AG10803 (cell line): ENCODE data around the gene TNS3.

Source experiments
- DNase-seq: peaks from one replicate; pipeline ENCODE4 v3.0.0; 2010; ENCODE audit warnings: low read depth
- H3K4me3 ChIP-seq: 2 replicates; pipeline ENCODE4 v1.5.1; 2011; ENCODE audit warnings: mild to moderate bottlenecking, low read length, control low read depth
- TF ChIP-seq, protein P1 (sequence below): conservative IDR thresholded peaks from 2 replicates; pipeline ENCODE4 v1.5.1; 2011; ENCODE audit warnings: mild to moderate bottlenecking, low read length, control low read depth, inconsistent platforms

The TNS3 gene

DNA sequence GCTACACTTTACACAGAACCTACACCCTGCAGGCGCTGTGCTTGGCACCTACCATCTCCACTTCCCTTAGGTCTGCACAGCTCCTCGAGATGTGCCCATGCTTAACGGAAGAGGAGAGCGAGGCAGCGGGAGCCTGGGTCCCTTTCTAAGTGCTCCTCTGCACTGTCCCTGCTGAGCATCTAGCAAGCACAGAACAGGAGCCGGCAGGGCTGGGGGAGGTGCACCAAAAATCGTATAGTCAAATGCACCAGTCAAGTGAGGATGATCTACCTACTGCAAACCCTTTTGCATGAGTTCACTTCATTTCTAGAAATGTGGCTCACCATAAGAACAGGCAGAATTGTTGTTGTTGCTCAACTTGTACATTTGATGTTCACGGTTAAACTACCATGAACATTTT is 267.7 kb downstream of the TNS3 start:
- no peak for DNase-seq
- no peak overlapping the region for H3K4me3 ChIP-seq
- TF ChIP-seq, protein P1, sequence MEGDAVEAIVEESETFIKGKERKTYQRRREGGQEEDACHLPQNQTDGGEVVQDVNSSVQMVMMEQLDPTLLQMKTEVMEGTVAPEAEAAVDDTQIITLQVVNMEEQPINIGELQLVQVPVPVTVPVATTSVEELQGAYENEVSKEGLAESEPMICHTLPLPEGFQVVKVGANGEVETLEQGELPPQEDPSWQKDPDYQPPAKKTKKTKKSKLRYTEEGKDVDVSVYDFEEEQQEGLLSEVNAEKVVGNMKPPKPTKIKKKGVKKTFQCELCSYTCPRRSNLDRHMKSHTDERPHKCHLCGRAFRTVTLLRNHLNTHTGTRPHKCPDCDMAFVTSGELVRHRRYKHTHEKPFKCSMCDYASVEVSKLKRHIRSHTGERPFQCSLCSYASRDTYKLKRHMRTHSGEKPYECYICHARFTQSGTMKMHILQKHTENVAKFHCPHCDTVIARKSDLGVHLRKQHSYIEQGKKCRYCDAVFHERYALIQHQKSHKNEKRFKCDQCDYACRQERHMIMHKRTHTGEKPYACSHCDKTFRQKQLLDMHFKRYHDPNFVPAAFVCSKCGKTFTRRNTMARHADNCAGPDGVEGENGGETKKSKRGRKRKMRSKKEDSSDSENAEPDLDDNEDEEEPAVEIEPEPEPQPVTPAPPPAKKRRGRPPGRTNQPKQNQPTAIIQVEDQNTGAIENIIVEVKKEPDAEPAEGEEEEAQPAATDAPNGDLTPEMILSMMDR: no peak

DNA sequence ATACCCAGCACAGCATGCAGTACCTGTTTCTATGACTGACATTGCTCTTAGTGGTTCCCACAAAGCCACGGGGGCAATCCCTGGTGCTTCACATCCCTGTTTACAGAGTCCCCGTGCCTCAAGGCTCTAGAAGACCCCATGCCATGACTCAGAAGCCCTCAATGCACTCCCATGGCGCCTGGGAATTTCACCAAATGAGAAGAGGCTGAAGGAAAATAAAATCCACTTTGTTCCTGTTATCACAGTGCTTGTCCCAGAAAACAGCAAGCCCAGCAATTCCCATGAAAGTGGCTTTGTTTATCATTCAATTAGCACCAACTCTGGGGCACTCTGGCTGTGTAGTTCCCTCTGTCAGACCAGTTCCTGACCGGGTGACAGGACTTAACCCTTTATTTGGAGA is 268.3 kb downstream of the TNS3 start:
- DNase-seq: no peak
- TF ChIP-seq, protein P1: no peak
- no peak overlapping the region for H3K4me3 ChIP-seq

DNA sequence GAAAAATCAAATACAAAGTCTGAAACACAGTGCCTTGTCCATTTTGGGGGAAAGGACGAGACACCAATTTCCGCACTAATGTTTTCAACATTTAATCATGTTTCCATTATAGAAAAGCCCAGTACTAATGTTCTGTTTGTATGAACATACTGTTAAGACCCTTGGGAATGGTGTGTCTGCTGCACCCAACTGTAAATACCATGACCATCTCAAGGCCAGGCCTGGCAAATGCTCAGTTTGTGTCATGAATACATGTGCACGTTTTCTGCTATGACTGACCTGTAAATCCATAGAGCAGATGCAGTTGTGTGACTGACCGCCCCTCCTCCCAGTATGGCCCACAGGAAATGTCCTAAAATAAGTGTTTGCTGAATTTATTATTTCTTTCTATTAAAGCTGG is 270.0 kb downstream of the TNS3 start:
- TF ChIP-seq, protein P1: no peak
- H3K4me3 ChIP-seq: no peak overlapping the region
- no peak for DNase-seq

GRCh38 chr7:47310020-47310419 is 271.9 kb downstream of the TNS3 start:
- TF ChIP-seq, protein P1: no peak
- no peak for DNase-seq
- no peak overlapping the region for H3K4me3 ChIP-seq

DNA sequence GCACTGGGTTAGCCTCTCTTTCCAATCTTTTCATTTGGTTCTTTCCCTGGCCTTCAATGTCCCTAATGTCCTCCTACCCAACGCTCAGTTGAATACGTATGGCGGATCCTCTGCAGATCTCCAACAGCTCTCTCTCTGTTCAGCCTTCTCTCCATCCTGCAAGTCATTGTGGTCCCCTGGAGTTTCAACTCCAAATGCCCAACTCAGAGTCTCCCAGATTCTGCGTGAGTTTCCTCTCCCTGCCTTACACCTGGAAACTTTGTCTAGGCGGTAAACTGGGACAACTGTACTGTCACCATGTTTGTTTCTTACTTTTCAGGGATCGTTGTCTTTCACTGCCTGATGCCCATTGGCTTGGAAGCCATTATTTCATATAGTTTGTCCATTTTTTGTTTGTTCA is 273.1 kb downstream of the TNS3 start:
- DNase-seq: no peak
- no peak overlapping the region for H3K4me3 ChIP-seq
- TF ChIP-seq, protein P1: no peak

GRCh38 chr7:47307311-47307710 is 274.6 kb downstream of the TNS3 start:
- no peak for DNase-seq
- H3K4me3 ChIP-seq: no peak overlapping the region
- TF ChIP-seq, protein P1: no peak

- TF ChIP-seq, protein P1: no peak
- DNase-seq: no peak
- H3K4me3 ChIP-seq: no peak overlapping the region
These were observed 276.9 kb downstream of the TNS3 start for GRCh38 chr7:47304727-47305719.
